ENCODE measurements around the gene PNPLA6.

DNA sequence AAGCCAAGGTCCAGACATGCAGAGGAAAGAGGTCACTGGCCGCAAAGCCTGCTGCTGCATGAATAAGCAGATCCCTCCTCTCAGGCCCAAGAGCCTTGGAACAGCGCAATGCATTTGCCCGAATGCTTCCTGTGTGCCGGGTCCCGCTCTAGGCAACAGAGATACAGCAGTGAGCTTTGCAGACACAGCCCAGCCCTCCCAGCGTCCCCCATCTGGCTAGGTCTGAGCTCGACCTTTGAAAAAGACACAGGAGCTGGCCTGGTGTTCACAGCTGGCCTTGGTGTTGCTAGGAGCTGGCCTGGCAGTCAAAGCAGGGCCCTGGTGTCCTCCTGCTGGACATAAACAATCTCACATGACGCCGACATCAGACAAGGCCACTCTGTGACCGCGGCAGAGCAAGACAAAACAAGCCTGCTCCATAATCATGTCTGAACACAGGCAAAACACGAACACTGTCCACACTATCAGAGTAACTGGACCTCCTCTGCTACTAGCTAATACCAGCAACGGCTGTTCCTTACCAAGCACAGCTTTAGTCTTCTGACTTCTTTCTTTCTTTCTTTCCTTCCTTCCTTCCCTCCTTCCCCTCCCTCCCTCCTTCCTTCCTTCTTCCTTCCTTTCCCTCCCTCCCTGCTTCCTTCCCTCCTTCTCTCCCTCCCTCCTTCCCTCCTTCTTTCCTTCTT is 41.0 kb upstream of the PNPLA6 start:
- TF ChIP-seq, protein P1, sequence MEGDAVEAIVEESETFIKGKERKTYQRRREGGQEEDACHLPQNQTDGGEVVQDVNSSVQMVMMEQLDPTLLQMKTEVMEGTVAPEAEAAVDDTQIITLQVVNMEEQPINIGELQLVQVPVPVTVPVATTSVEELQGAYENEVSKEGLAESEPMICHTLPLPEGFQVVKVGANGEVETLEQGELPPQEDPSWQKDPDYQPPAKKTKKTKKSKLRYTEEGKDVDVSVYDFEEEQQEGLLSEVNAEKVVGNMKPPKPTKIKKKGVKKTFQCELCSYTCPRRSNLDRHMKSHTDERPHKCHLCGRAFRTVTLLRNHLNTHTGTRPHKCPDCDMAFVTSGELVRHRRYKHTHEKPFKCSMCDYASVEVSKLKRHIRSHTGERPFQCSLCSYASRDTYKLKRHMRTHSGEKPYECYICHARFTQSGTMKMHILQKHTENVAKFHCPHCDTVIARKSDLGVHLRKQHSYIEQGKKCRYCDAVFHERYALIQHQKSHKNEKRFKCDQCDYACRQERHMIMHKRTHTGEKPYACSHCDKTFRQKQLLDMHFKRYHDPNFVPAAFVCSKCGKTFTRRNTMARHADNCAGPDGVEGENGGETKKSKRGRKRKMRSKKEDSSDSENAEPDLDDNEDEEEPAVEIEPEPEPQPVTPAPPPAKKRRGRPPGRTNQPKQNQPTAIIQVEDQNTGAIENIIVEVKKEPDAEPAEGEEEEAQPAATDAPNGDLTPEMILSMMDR (IDR thresholded peaks at IDR 0.05; ENCODE audit: low read depth, low read length) = no peak
- TF ChIP-seq EZH2phosphoT487 (IDR thresholded peaks at IDR 0.05; ENCODE audit: low read depth) = no peak
